ENCODE data around the gene WASHC2A.

DNA sequence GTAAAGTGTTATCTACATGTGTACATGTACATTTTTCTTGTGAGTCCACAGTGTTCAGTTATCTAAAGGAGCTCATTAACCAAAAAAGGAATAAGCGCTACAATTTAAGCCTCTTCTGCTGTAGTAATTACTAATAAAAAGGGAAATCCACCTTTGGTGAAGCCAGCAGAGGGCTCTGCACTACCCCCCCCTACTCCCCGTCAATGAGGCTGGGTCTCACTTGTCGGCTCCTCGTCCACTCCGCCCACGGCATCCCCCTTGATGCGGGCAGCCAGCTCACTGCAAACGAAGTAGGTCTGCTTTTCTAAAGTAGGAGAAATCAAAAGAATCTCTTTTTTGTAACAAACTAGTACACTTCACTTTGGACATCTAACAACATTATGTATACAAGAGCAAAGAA, 4.7 kb upstream of the WASHC2A start:
- TF ChIP-seq, protein P1, sequence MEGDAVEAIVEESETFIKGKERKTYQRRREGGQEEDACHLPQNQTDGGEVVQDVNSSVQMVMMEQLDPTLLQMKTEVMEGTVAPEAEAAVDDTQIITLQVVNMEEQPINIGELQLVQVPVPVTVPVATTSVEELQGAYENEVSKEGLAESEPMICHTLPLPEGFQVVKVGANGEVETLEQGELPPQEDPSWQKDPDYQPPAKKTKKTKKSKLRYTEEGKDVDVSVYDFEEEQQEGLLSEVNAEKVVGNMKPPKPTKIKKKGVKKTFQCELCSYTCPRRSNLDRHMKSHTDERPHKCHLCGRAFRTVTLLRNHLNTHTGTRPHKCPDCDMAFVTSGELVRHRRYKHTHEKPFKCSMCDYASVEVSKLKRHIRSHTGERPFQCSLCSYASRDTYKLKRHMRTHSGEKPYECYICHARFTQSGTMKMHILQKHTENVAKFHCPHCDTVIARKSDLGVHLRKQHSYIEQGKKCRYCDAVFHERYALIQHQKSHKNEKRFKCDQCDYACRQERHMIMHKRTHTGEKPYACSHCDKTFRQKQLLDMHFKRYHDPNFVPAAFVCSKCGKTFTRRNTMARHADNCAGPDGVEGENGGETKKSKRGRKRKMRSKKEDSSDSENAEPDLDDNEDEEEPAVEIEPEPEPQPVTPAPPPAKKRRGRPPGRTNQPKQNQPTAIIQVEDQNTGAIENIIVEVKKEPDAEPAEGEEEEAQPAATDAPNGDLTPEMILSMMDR (IDR thresholded peaks at IDR 0.05) = no peak
- TF ChIP-seq POLR2A (IDR thresholded peaks at IDR 0.05) = no peak
